ENCODE measurements around the gene WDCP.
"Not testable (repeated sequence)": the region's sequence is repeated elsewhere in the genome, so short reads cannot be mapped to it uniquely, and the experiment has no call there.

WDCP gene

DNA sequence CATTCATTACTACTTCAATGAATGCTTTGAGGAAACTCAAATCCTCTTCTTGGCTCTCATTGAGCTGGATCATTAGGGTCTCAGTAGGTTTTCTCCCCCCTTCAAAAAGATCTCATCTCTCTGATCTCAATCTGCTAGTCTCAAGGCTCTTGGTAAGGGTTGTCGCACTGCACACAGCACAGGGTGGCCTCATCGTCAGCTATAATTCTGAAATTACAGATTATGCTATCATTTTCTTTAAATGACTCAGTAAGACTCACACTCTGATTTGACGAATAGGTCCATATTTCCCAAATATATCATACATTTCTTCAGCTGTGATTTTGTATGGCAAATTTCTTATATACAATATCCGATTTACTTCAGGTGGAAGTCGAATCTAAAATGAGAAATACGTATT, 26.6 kb upstream of the WDCP start:
- no peak for DNase-seq
- in situ Hi-C loops (cut with HindIII; ENCODE audit: low pct_ligation_motif_present, low pct_unique_long_range_greater_than_20kb, low sequenced_read_pairs): no loop called here

- in situ Hi-C loops (cut with HindIII; ENCODE audit: low pct_ligation_motif_present, low pct_unique_long_range_greater_than_20kb, low sequenced_read_pairs): no loop called here
- DNase-seq: no peak
Observed at GRCh38 chr2:24072259-24072658, 25.1 kb upstream of the WDCP start.

DNA sequence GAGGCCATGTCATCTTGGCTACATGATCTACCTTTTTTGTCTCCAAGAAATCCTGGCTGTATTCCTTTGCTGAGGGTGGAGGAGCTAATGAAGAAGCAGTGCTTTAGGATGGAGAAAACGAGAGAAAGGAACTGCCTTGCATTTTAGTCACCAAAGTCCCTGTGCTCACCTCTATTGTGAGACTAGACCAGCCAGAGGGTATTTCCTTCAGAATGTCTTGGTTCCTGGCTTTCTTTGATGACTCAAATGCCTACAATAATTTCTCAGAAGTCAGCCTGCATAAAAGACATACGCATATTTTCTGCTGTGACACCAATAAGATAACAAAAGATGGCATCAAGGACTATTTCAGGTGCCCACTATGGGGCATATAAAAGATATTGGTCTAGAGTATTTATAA, 18.1 kb upstream of the WDCP start:
- no peak for DNase-seq
- in situ Hi-C loops (cut with HindIII; ENCODE audit: low pct_ligation_motif_present, low pct_unique_long_range_greater_than_20kb, low sequenced_read_pairs): no loop called here

DNA sequence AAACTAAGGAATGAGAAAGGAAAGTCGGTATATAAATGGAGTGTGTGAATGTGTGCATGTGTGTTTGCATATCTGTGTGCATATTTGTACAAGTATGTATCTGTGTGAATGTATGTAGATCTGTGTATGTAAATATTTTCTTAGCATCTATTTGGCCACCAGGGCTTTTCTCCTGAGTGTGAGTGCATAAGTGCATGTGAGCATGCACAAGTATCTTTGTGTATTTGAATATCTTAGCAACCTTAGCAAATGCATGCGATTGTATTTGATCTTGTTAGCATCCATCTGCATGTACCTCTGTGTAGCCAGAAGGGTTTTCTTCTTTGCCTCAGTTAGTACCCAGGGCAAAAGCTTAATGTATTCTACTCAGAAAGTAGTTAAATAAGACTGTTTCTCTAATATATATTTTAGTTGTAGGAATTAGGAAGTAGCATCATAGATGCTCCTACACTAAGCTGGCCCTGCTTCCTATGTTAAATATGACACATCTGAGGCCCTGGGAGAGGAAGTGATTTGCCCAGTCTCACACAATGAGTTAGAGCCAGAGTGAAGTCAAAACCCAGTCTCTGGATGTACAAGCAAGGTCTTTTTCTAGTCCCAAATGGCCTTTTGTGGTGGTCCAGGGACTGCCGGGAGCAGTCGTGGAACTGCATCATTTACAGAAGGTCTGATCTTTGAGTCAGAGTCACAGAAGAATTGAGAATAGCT, 11.5 kb upstream of the WDCP start:
- DNase-seq: no peak
- in situ Hi-C loops (cut with HindIII; ENCODE audit: low pct_ligation_motif_present, low pct_unique_long_range_greater_than_20kb, low sequenced_read_pairs): no loop called here

DNA sequence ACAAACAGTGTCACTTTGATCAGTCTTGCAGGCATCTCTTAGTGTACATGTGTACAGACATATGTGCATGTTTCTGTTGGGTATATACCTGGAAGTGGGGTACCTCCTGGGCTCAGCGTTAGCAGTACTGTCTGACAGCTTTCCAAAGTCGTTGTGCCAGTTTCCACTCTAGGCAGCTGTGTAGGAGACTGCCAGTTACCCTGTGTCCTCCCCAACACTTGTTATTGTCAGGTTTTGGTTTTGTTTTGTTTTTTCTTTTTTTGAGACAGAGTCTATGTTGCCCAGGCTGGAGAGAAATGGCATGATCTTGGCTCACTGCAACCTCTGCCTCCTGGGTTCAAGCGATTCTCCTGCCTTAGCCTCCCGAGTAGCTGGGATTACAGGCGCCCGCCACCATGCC, 8.6 kb upstream of the WDCP start:
- DNase-seq: no peak
- in situ Hi-C loops (cut with HindIII; ENCODE audit: low pct_ligation_motif_present, low pct_unique_long_range_greater_than_20kb, low sequenced_read_pairs): no loop called here

DNA sequence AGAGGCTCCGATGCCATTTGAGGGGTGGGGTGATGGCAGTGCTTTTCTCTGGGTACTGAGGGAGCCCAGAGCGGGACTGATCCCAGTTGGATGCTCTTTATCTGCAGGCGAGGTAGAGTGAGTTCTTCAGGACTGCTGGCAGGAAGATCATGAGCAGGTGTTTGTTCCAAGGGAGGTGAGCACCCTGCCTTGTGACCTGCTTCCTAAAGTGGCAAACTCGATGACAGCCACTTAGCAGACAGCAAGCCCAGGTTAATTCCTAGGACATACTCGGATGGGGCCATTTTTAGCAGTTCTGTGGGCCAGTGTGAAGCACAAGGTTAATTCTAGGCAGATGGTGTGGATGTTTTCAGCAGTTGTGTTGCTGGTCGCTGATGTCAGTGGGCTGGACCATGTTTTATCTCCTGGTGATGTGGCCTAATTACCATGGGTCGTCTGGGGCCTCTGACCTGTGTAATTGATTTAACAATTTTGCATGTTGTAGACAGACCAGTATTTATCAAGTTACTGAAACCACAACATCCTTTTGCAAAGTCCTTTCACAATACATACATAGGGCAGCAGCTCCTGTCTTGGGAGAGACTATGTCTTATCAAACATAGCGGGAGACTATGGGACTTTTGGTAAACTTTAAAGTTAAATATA, 7.3 kb upstream of the WDCP start:
- no peak for DNase-seq
- in situ Hi-C loops (cut with HindIII; ENCODE audit: low pct_ligation_motif_present, low pct_unique_long_range_greater_than_20kb, low sequenced_read_pairs): no loop called here

DNA sequence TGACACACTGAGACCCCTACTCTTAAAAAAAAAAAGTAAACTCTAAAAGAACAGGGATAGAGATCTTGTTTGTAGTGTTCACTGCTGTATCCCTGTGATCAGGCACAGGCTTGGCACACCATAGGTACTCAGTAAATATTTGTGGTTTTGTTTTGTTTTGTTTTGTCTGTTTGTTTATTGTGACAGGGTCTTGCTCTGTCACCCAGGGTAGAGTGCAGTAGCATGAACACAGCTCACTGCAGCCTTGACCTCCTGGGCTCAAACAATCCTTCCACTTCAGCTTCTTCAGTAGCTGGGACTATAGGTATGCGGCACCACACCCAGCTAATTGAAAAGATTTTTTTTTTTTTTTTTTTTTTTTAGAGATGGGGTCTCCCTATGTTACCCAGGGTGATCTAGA, 5.8 kb upstream of the WDCP start:
- DNase-seq: no peak
- in situ Hi-C loops (cut with HindIII; ENCODE audit: low pct_ligation_motif_present, low pct_unique_long_range_greater_than_20kb, low sequenced_read_pairs): no loop called here

DNA sequence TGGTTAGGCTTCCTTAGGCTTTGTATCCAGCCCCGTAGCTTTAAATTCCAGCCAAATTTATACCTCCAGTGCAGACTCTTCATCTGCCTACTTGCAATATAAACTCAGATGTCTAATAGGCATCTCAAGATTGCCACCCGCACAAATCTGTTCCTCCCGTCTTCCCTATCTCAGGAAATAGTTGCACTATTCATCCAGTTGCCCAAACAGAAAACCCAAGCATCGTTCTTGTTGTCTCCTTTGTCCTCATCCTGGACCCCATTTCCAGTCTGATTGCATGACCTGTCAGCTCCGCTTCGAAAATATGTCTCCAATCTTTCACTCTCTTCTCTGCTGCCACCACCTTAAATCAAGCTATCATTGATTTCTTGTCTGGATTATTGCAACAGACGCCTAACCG, 4.6 kb upstream of the WDCP start:
- DNase-seq: no peak
- in situ Hi-C loops (cut with HindIII; ENCODE audit: low pct_ligation_motif_present, low pct_unique_long_range_greater_than_20kb, low sequenced_read_pairs): no loop called here

- in situ Hi-C loops (cut with HindIII; ENCODE audit: low pct_ligation_motif_present, low pct_unique_long_range_greater_than_20kb, low sequenced_read_pairs): no loop called here
Observed at GRCh38 chr2:24050041-24050979, 3.1 kb upstream of the WDCP start.

DNA sequence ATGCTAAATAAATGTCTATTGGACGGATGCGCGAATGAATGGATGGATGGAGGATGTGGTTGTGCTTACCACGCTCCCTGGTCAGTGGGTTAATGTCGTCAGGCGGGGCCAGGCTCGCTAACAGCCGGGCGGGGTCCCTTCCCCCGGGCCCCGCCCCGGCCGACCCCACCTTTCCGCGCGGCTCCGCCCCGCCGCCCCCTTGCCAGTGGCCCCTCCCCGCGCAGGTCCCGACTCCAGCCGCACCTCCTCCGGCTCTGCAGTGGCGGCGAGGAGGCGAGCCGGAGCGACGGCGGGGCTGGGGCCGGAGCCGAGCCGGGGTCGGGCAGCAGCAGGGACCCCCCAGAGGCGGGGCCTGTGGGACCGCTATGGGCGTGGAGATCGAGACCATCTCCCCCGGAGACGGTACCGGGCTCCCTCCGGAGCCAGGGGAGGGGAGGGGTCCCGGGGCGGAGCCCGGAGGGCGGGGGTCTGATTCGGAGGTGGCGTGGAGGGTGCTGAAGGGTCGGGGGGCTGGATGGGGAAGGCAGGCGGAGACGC, 2.4 kb upstream of the WDCP start, which contains the start of gene FKBP1B:
FKBP1B (plus strand) TSS at position 257 of the 537 bp plus-strand sequence; CDS start at position 366, 109 bp downstream.
- in situ Hi-C loops (cut with HindIII; ENCODE audit: low pct_ligation_motif_present, low pct_unique_long_range_greater_than_20kb, low sequenced_read_pairs): no loop called here
- peak; percentile 67 for DNase-seq

More at GRCh38 chr2:24050041-24050979, 3.1 kb upstream of the WDCP start:
- no peak for DNase-seq

DNA sequence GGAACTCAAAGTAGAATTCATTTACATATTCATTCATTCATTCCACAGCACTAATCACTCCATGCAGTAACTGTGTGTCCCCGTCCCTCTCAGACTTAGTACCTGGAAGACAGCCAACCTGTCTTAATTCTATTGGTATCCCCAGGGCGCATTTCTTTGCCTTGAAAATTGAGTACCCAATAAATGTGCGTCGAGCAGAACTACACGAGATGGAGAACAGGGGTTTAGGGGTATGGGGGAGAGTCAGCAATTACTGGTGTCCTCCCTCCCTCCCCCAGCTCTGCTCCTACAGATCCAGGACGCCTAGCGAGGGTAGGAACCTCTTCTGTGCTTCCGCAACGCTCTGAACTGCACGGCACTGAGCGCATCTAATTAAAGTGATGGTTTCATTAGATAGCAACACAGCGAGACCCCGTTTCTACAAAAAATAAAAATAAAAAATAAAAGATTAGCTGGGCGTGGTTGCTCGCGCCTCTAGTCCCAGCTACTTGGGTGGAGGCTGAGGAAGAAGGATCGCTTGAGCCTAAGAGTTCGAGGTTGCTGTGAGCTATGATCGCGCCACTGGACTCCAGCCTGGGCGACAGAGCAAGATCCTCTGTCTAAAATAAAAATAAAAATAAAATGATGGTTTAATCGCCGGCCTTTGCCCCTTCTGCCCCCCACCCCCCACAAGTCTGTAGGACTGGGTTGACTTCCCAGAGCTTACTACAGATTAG, 1.7 kb upstream of the WDCP start:
- DNase-seq: no peak
- in situ Hi-C loops (cut with HindIII; ENCODE audit: low pct_ligation_motif_present, low pct_unique_long_range_greater_than_20kb, low sequenced_read_pairs): no loop called here

DNA sequence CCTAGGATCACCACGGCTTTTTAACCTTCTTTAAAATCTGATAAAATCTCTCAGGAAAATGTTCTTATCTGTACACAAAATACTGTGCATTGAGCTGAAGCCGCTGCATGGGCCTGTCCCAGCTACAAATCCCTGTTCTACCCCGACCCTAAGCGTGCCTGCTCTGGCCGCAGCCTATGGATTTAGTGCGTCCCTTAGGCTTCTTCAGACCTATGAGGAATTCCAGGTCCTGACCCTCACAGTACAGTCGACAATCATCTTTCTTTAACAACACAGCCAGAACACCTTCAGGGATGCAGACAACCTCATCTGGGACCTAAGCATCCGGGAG, 477 bp upstream of the WDCP start:
- no peak for DNase-seq
- in situ Hi-C loops (cut with HindIII; ENCODE audit: low pct_ligation_motif_present, low pct_unique_long_range_greater_than_20kb, low sequenced_read_pairs): no loop called here

- in situ Hi-C loops (cut with HindIII; ENCODE audit: low pct_ligation_motif_present, low pct_unique_long_range_greater_than_20kb, low sequenced_read_pairs): no loop called here
- no peak for DNase-seq
Observed at GRCh38 chr2:24046599-24046929, 627 bp downstream of the WDCP start.

- in situ Hi-C loops (cut with HindIII; ENCODE audit: low pct_ligation_motif_present, low pct_unique_long_range_greater_than_20kb, low sequenced_read_pairs): no loop called here
- DNase-seq: no peak
Observed at GRCh38 chr2:24045511-24046508, 1.4 kb downstream of the WDCP start.

- in situ Hi-C loops (cut with HindIII; ENCODE audit: low pct_ligation_motif_present, low pct_unique_long_range_greater_than_20kb, low sequenced_read_pairs); DNase-seq: not testable (repeated sequence)
Observed at GRCh38 chr2:24043133-24043532, 4.1 kb downstream of the WDCP start.

DNA sequence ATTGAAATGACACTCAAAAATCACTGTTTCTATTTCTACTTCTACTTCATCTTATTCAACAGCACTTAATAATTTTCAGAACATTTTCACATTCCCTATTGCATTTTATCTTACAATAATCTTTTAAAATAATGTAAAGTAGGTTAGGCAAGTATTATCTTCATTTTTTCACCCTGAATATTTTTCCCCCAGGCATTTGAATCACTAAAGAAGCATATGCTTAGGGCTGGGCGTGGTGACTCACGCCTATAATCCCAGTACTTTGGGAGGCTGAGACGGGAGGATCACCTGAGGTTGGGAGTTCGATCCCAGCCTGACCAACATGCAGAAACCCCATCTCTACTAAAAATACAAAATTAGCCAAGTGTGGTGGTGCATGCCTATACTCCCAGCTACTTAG, 6.7 kb downstream of the WDCP start:
- DNase-seq: no peak
- in situ Hi-C loops (cut with HindIII; ENCODE audit: low pct_ligation_motif_present, low pct_unique_long_range_greater_than_20kb, low sequenced_read_pairs): no loop called here

- no peak for DNase-seq
- in situ Hi-C loops (cut with HindIII; ENCODE audit: low pct_ligation_motif_present, low pct_unique_long_range_greater_than_20kb, low sequenced_read_pairs): no loop called here
Observed at GRCh38 chr2:24038786-24039499, 8.2 kb downstream of the WDCP start.
